Activated T-cell treated with anti-CD3 and anti-CD28 coated beads for 24 hours (primary cell): ENCODE measurements around the gene TPO.
"Not testable (repeated sequence)": the region's sequence is repeated elsewhere in the genome, so short reads cannot be mapped to it uniquely, and the experiment has no call there.

Experiments used
- DNase-seq: peaks from one replicate; pipeline ENCODE4 v3.0.0-alpha.2; 2020; ENCODE audit warnings: low read depth

Gene TPO

GRCh38 chr2:1413156-1413710 is at the start of gene TPO:
TPO (plus strand) TSS chr2:1413463; CDS start chr2:1414409, 946 bp downstream.
- no peak for DNase-seq

GRCh38 chr2:1366546-1367134 is 46.6 kb upstream of the TPO start:
- DNase-seq = no peak

GRCh38 chr2:1367601-1368000 is 45.7 kb upstream of the TPO start:
- no peak for DNase-seq

GRCh38 chr2:1369905-1370304 is 43.4 kb upstream of the TPO start:
- DNase-seq = no peak

DNA sequence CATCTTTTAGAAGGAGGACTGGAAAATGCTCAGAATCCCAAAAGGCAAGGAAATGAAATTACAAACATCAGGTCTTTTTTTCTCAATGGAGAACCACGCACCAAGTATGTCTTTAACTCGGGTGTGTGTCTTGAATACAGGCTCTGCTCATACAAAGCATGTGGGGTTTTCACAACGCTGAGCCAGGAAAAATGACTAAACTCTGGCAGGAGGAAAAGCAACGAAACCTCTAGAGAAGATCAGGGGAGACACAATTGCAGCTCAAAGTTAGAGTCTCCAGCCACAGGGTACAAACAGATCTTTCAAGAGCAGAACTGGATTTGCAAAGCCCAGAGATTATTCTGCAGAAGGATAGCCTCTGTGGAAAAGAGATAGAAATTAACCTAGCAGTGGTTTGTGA is 42.8 kb upstream of the TPO start:
- no peak for DNase-seq

DNA sequence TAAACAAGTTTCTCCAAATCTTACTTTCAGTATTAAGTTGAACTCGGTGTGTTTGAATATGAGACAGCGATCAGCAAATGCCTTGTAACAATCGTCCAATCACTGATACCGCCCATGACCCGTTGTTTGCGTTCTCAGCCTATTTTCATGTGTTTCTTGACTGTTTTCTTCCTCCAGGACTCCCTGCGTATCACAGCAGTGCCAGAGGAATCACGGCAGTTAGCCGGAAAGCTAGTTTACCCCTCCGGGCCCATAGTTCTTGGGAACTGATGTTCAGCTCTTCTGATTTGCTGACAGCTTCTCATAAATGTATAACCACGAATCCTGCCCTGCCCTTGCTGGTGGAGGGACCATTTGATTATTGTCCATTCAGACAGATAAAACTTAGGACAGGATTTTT is 42.2 kb upstream of the TPO start:
- DNase-seq = no peak

GRCh38 chr2:1373830-1374229 is 39.4 kb upstream of the TPO start:
- no peak for DNase-seq

DNA sequence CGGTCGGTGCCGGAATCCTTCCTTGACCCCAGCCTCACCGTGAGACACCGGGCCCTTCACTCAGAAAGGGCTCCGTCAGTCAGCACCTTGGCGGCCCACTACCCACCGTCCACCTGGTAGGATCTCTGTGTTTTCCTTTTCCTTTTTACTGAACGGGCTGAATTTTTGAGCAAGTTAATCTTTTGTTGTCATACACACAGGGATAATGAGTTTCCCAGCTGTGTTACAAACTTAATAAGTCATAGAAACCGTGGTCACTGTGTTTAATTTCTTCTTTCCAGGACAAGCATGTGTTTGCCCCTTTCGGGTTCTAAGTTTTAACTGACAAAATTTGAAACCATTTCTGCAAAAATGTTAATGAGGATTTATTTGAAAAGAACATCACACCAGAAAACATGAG is 39.0 kb upstream of the TPO start:
- no peak for DNase-seq

GRCh38 chr2:1375794-1376193 is 37.5 kb upstream of the TPO start:
- DNase-seq = no peak

- DNase-seq = no peak
Measured at GRCh38 chr2:1377473-1377872, 35.8 kb upstream of the TPO start.

DNA sequence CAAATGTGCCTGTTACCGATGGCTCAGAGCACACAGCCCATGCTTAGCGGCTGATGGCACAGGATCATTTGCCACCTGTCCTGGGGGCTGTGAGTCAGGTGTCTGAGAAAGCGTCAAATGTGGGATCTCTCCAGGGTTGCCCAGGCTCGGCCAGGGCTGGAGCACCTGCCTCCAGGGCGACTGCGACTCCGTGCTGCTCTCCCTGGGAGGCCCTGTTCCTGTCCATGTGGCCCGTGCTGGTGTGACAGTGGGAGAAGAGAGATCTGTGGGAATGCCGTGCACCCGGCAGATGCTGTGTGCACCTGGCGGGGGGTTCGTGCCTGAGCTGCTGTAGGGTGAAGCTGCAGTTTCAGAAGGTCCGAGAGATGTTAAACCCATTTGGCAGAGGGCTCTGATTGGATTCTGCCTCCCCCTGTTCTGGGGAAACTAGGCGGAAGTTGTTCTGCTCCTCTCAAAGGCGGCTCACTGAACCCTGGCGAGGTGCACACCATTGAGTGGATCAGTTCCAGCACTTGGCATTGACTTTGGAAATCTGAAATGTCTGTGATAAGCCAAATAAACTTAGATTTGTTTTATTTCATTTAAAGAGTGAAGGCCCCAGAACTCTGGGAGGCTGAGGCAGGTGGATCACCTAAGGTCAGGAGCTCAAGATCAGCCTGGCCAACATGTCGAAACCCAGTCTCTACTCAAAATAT is 34.7 kb upstream of the TPO start:
- no peak for DNase-seq

DNA sequence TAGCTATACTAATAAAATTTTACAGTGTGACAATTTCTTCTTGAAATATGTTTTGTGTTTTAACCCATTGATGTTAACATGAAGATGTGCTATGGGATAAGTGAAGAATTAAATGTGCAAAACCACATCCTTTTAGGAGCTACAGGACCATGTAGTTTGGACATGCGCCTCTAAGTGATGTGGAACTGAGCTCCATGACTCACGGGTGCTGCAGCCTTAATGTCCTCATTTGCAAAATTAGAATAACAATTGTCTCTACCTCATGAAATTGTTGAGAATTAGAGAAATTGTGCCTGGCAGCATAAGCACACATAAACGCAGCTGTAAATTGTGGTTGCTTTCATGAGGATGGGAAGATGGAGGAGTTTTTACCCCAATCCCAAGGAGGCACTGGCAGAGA is 31.6 kb upstream of the TPO start:
- no peak for DNase-seq

GRCh38 chr2:1387954-1388725 is 25.1 kb upstream of the TPO start:
- DNase-seq = not testable (repeated sequence)

DNA sequence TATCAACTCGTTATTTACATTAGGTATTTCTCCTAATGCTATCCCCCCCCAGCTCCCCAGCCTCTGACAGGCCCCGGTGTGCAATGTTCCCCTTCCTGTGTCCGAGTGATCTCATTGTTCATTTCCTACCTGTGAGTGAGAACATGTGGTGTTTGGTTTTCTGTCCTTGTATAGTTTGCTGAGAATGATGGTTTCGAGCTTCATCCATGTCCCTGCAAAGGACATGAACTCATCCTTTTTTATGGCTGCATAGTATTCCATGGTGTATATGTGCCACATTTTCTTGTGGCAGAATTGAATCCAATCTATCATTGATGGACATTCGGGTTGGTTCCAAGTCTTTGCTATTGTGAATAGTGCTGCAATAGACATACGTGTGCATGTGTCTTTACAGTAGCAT is 23.1 kb upstream of the TPO start:
- not testable (repeated sequence) for DNase-seq

- DNase-seq = no peak
Measured at GRCh38 chr2:1393321-1393720, 19.9 kb upstream of the TPO start.

DNA sequence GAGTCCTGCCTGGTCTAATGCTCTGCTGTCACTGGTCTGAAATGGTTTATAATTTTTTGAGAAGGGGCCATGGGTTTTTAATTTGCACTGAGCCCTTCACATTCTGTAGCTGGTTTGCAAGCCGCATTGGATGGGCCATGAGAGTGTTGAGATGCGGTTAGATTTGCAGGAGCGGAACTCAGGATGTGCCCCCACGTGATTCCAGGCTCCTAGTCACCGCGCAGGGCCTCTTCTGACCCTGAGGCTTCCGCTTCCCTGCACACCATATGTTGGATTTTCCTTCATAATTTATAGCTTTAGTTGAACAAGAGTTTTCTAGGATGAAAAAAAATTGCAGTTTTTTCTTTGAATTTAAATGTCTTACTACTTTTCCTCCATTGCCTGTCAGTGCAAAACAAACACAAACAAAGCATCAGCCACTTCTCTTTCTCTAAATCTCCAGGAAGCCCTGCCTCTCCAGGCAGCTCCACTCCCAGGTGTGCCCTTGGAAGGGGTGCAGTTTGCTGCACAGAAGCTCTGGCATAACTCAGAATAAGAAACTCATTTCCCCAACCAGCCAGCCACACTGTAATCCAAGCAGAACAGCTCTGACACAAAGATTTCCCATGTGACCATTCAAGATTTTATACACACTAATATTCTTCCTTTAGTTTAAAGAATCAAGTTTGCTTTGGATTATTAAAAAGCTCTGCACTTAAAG is 18.4 kb upstream of the TPO start:
- DNase-seq = no peak

- no peak for DNase-seq
Measured at GRCh38 chr2:1397350-1397749, 15.9 kb upstream of the TPO start.

DNA sequence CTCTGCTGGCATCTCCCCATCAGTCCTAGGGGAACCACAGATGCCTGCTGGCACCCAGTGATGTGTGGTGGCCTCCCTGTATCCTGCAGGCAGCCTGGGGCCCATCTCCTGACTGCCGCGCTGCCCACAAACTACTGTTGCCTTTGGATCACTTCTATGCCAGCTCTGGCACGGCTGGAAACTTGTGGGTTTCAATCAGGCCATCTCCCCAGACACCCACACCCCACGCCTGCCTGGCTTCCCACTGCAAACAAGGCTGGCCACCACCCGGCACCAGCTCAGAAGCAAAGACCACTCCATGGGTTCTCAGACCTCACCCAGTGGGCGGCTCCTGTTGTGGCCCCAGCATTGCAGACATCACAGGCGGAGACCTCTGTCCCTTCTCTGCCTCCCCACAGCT is 15.1 kb upstream of the TPO start:
- DNase-seq = no peak

- no peak for DNase-seq
Measured at GRCh38 chr2:1400943-1401735, 12.1 kb upstream of the TPO start.

GRCh38 chr2:1402064-1402463 is 11.2 kb upstream of the TPO start:
- DNase-seq = no peak

DNA sequence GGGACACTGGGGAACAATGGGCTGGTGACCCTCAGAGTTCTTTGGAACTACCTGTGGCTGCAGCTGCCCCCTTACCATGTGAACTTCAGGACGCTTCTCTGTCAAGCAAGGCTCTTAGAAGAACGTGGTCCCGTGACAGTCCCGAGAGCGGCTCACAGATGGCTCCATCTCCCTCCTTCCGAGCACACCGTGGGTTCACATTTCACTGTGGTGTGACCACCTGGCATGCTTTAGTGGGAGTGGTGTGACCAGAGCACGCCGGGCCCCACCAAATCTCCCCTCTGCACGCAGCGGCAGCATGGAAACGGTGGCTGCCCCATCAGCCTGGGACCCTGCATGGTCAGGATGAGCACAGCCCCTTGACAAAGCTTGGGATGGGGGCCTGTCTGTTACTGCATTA is 9.7 kb upstream of the TPO start:
- DNase-seq = no peak

- no peak for DNase-seq
Measured at GRCh38 chr2:1405124-1405523, 8.1 kb upstream of the TPO start.
